Measurements from ENCODE around the gene TP53I13.
"Not testable (repeated sequence)": the region's sequence is repeated elsewhere in the genome, so short reads cannot be mapped to it uniquely, and the experiment has no call there.

The TP53I13 gene, protein sequence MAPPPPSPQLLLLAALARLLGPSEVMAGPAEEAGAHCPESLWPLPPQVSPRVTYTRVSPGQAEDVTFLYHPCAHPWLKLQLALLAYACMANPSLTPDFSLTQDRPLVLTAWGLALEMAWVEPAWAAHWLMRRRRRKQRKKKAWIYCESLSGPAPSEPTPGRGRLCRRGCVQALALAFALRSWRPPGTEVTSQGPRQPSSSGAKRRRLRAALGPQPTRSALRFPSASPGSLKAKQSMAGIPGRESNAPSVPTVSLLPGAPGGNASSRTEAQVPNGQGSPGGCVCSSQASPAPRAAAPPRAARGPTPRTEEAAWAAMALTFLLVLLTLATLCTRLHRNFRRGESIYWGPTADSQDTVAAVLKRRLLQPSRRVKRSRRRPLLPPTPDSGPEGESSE

DNA sequence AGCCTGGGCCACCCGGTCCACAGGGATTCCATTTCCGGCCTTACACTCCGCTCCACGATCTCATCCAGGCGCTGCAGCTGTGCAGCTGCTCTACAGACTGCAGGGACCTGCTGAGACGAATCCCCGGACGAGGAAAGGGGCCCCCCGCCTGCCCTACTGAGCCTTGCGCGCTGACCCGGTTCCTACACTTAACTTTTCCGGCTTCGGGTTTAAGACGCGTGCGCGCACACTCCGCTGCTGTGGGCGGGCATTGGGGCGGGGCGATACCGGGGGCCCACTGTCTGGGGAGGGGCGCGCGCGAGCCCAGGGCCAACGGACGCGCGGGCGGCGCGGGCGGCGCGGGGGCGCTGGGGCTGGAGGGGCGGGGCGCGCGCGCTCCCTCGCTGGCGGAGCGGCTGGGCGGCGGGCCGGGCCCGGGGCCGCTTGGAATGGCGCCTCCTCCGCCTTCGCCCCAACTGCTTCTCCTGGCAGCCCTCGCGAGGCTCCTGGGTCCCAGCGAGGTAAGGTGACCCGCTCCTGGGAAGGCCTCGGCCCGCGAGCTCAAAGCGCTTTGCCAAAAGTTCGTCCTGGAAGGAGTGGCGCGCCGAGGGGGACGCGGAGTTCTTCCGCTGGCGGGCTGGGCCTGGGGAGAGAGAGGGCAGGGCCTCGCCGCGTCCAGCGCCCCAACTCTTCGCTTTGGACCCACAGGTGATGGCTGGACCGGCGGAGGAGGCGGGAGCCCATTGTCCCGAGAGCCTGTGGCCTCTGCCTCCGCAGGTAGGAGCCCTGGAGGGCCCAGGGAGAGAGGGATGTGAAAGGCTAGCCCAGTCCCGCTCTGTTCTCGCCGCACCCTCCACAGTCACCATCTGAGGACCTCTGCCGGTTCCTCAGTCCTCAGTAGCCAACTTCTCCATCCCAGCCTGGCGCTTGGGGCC is at the start of gene TP53I13:
TSS of gene TP53I13 (plus strand) at position 371 of the 914 bp plus-strand sequence. CDS start at position 429, 58 bp downstream.
- H3K36me3 Mint-ChIP-seq (ENCODE audit: insufficient read depth): peaks cover 15% of the 10 kb centered on the region
- ATAC-seq (replicated peaks; ENCODE audit: extremely low read depth, poor library complexity, severe bottlenecking) (peak; percentile 45), DNase-seq (ENCODE audit: low spot score in 2 of 2) (peak; percentile 54 to 72)
- H3K27ac Mint-ChIP-seq (ENCODE audit: low read depth): peak within 1 kb of the TSS; percentile 93
- H3K27me3 Mint-ChIP-seq: no peaks in the 10 kb centered on the region
- H3K4me3 Mint-ChIP-seq: peak within 1 kb of the TSS; percentile 97
- H3K9me3 Mint-ChIP-seq: no peaks in the 10 kb centered on the region
- H3K4me1 Mint-ChIP-seq: peaks cover 37% of the 10 kb centered on the region

- no peak for DNase-seq (ENCODE audit: low spot score in 2 of 2)
- Mint-ChIP-seq H3K36me3 (ENCODE audit: insufficient read depth) (peaks cover 54% of the 10 kb centered on the region), H3K27me3 (no peaks in the 10 kb centered on the region), H3K9me3 (no peaks in the 10 kb centered on the region), H3K4me1 (no peaks in the 10 kb centered on the region), H3K27ac (ENCODE audit: low read depth) (no peak overlapping the region), H3K4me3 (no peak overlapping the region)
- ATAC-seq (replicated peaks; ENCODE audit: extremely low read depth, poor library complexity, severe bottlenecking): no peak
Measured at GRCh38 chr17:29524692-29525091, 43.8 kb upstream of the TP53I13 start.

DNA sequence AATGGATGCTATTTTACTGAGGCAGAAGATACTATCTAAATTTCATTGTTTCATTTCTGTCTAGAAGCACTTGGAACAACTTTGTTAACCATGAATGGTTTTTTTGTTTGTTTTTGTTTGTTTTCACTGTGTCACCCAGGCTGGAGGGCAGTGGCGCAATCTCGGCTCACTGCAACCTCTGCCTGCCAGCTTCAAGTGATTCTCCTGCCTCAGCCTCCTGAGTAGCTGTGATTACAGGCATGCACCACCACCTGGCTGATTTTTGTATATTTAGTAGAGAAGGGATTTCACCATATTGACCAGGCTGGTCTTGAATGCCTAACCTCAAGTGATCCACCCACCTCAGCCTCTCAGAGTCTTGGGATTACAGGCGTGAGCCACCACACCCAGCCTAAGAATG is 42.2 kb upstream of the TP53I13 start:
- Mint-ChIP-seq H3K4me1 (no peaks in the 10 kb centered on the region), H3K4me3 (no peak overlapping the region), H3K27me3 (no peaks in the 10 kb centered on the region), H3K36me3 (ENCODE audit: insufficient read depth) (peaks cover 56% of the 10 kb centered on the region), H3K27ac (ENCODE audit: low read depth) (no peak overlapping the region), H3K9me3 (no peaks in the 10 kb centered on the region)
- no peak for ATAC-seq (replicated peaks; ENCODE audit: extremely low read depth, poor library complexity, severe bottlenecking)
- DNase-seq (ENCODE audit: low spot score in 2 of 2): no peak

GRCh38 chr17:29533976-29534375 is 34.5 kb upstream of the TP53I13 start:
- Mint-ChIP-seq H3K27ac (ENCODE audit: low read depth) (no peak overlapping the region), H3K9me3 (no peaks in the 10 kb centered on the region), H3K4me1 (no peaks in the 10 kb centered on the region), H3K4me3 (no peak overlapping the region), H3K27me3 (no peaks in the 10 kb centered on the region), H3K36me3 (ENCODE audit: insufficient read depth) (peaks cover 60% of the 10 kb centered on the region)
- ATAC-seq (replicated peaks; ENCODE audit: extremely low read depth, poor library complexity, severe bottlenecking) (no peak), DNase-seq (ENCODE audit: low spot score in 2 of 2) (no peak)

DNA sequence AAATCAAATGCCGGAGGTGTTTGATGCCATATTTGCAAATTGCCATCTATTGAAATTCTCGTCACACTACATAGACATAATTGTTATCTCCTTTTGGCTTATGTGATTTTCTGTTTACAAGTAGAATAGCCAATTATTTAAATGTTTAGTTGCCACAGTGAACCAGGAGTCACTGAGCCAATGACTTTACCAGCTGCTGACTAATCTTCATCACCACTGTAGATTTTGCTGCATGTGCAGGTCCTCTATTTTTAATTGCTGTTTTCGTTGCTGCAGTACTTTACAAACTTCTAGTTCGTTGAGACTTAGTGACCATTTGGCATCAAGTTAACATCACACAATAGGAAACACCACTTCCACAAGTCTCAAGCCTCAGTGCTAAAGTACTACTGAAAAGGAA is 24.4 kb upstream of the TP53I13 start:
- Mint-ChIP-seq H3K27me3 (no peaks in the 10 kb centered on the region), H3K4me3 (no peak overlapping the region), H3K27ac (ENCODE audit: low read depth) (no peak overlapping the region), H3K9me3 (no peaks in the 10 kb centered on the region), H3K36me3 (ENCODE audit: insufficient read depth) (peaks cover 36% of the 10 kb centered on the region), H3K4me1 (peaks cover 5% of the 10 kb centered on the region)
- ATAC-seq (replicated peaks; ENCODE audit: extremely low read depth, poor library complexity, severe bottlenecking) (no peak), DNase-seq (ENCODE audit: low spot score in 2 of 2) (no peak)

GRCh38 chr17:29546085-29546484 is 22.4 kb upstream of the TP53I13 start:
- H3K27me3 Mint-ChIP-seq: no peaks in the 10 kb centered on the region
- peaks cover 23% of the 10 kb centered on the region for H3K36me3 Mint-ChIP-seq (ENCODE audit: insufficient read depth)
- no peaks in the 10 kb centered on the region for H3K9me3 Mint-ChIP-seq
- peaks cover 5% of the 10 kb centered on the region for H3K4me1 Mint-ChIP-seq
- DNase-seq (ENCODE audit: low spot score in 2 of 2): no peak
- no peak for ATAC-seq (replicated peaks; ENCODE audit: extremely low read depth, poor library complexity, severe bottlenecking)
- H3K27ac Mint-ChIP-seq (ENCODE audit: low read depth): peak overlapping the region; percentile 85
- H3K4me3 Mint-ChIP-seq: no peak overlapping the region

DNA sequence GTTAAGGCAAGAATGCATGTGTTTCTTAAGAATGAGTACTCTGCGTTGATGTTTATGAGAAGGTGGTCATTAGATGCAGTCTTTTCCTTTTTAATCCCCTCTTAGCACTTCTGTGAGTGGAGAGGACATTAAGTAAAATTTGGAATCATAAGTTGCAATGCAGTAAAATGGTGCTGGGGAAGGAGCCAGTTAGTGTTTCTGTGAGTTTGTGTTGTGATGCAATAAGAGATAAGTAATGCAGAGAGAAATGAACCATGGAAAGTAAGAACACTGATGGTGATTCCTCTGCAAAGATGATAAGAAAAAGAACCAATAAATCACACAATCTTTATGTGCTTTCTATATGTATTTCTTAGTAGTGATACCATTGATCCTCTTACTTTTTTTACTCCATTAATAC is 21.7 kb upstream of the TP53I13 start:
- Mint-ChIP-seq H3K27me3 (no peaks in the 10 kb centered on the region), H3K9me3 (no peaks in the 10 kb centered on the region), H3K4me3 (no peak overlapping the region), H3K36me3 (ENCODE audit: insufficient read depth) (peaks cover 22% of the 10 kb centered on the region), H3K27ac (ENCODE audit: low read depth) (no peak overlapping the region), H3K4me1 (peaks cover 5% of the 10 kb centered on the region)
- DNase-seq (ENCODE audit: low spot score in 2 of 2): no peak
- ATAC-seq (replicated peaks; ENCODE audit: extremely low read depth, poor library complexity, severe bottlenecking): no peak

- Mint-ChIP-seq H3K27ac (ENCODE audit: low read depth) (no peak overlapping the region), H3K4me1 (peaks cover 5% of the 10 kb centered on the region), H3K36me3 (ENCODE audit: insufficient read depth) (peaks cover 7% of the 10 kb centered on the region), H3K4me3 (no peak overlapping the region), H3K27me3 (no peaks in the 10 kb centered on the region), H3K9me3 (no peaks in the 10 kb centered on the region)
- DNase-seq (ENCODE audit: low spot score in 2 of 2) (no peak), ATAC-seq (replicated peaks; ENCODE audit: extremely low read depth, poor library complexity, severe bottlenecking) (peak; percentile 58)
Measured at GRCh38 chr17:29549177-29549923, 19.2 kb upstream of the TP53I13 start.

- no peak for DNase-seq (ENCODE audit: low spot score in 2 of 2)
Measured at GRCh38 chr17:29555840-29556239, 12.7 kb upstream of the TP53I13 start.

GRCh38 chr17:29557085-29557738 is 11.3 kb upstream of the TP53I13 start:
- no peaks in the 10 kb centered on the region for H3K27me3 Mint-ChIP-seq
- H3K27ac Mint-ChIP-seq (ENCODE audit: low read depth): peak overlapping the region; percentile 83
- H3K4me1 Mint-ChIP-seq: peaks cover 32% of the 10 kb centered on the region
- H3K9me3 Mint-ChIP-seq: no peaks in the 10 kb centered on the region
- no peak for ATAC-seq (replicated peaks; ENCODE audit: extremely low read depth, poor library complexity, severe bottlenecking)
- H3K36me3 Mint-ChIP-seq (ENCODE audit: insufficient read depth): peaks cover 11% of the 10 kb centered on the region
- no peak overlapping the region for H3K4me3 Mint-ChIP-seq
- DNase-seq (ENCODE audit: low spot score in 2 of 2): no peak

More at GRCh38 chr17:29555840-29556239, 12.7 kb upstream of the TP53I13 start:
- Mint-ChIP-seq H3K36me3 (ENCODE audit: insufficient read depth) (peaks cover 9% of the 10 kb centered on the region), H3K27me3 (no peaks in the 10 kb centered on the region), H3K27ac (ENCODE audit: low read depth) (peak overlapping the region; percentile 83), H3K4me3 (no peak overlapping the region), H3K9me3 (no peaks in the 10 kb centered on the region), H3K4me1 (peaks cover 25% of the 10 kb centered on the region)
- no peak for ATAC-seq (replicated peaks; ENCODE audit: extremely low read depth, poor library complexity, severe bottlenecking)

- no peaks in the 10 kb centered on the region for H3K9me3 Mint-ChIP-seq
- no peaks in the 10 kb centered on the region for H3K27me3 Mint-ChIP-seq
- DNase-seq (ENCODE audit: low spot score in 2 of 2) (no peak), ATAC-seq (replicated peaks; ENCODE audit: extremely low read depth, poor library complexity, severe bottlenecking) (peak; percentile 41)
- no peak overlapping the region for H3K4me3 Mint-ChIP-seq
- H3K4me1 Mint-ChIP-seq: peaks cover 37% of the 10 kb centered on the region
- H3K36me3 Mint-ChIP-seq (ENCODE audit: insufficient read depth): peaks cover 15% of the 10 kb centered on the region
- peak overlapping the region; percentile 83 for H3K27ac Mint-ChIP-seq (ENCODE audit: low read depth)
Measured at GRCh38 chr17:29557739-29558116, 10.8 kb upstream of the TP53I13 start.

GRCh38 chr17:29558139-29558538 is 10.4 kb upstream of the TP53I13 start:
- peaks cover 15% of the 10 kb centered on the region for H3K36me3 Mint-ChIP-seq (ENCODE audit: insufficient read depth)
- not testable (repeated sequence) for DNase-seq (ENCODE audit: low spot score in 2 of 2); H3K4me3 Mint-ChIP-seq; H3K27me3 Mint-ChIP-seq; H3K9me3 Mint-ChIP-seq; ATAC-seq (replicated peaks; ENCODE audit: extremely low read depth, poor library complexity, severe bottlenecking)
- peaks cover 39% of the 10 kb centered on the region for H3K4me1 Mint-ChIP-seq
- peak overlapping the region; percentile 83 for H3K27ac Mint-ChIP-seq (ENCODE audit: low read depth)

All from central memory CD8-positive, alpha-beta T cell (primary cell).